ENCODE data around the gene PISD. TPM values are rescaled to one million over a fixed set of nuclear protein-coding genes. Genes with fewer than 3 reads are reported as not detected.

Gene PISD
- total RNA-seq, 1 experiment from 2014 or later = 45.9 TPM

DNA sequence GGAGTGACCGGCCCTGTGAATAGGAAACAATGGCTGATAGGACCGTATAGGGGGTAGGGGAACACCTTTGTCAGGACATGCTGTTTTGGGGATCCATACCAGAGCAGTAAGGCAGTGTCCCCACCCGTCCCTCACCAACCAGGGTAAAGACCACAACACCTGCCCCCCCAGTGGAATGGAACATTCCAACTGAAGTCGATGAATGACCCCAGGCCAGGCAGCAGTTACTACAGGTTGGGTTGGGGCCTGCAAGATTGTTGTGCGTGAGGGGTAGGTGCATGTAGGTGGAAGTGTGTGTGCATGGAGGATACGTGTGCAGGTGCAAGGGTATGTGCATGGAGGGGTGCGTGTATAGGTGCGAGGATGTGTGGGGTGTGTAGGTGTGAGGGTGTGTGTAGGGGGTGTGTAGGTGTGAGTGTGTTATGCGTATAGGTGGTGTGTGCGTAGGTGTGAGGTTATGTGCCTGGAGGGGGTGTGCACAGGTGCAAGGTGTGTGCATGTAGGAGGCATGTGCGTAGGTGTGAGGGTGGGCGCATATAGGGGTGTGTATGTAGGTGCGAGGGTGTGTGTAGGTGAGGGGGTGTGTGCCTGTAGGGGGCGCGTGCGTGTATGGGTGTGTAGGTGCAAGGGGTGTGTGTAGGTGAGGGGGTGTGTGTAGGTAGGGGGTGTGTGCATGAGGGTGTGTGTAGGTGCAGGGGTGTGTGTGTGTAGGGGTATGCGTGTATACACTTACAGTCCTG, 32.9 kb downstream of the PISD start:
- no peak overlapping the region for H3K27ac Mint-ChIP-seq (ENCODE audit: unreplicated experiment)
- no peaks in the 10 kb centered on the region for H3K27me3 Mint-ChIP-seq (ENCODE audit: unreplicated experiment)
- no peak for DNase-seq
- no peaks in the 10 kb centered on the region for H3K9me3 Mint-ChIP-seq (ENCODE audit: low read depth, unreplicated experiment)
- H3K4me1 Mint-ChIP-seq (ENCODE audit: low read depth, unreplicated experiment) = peaks cover 33% of the 10 kb centered on the region
- peak overlapping the region; percentile 98 for H3K4me3 Mint-ChIP-seq (ENCODE audit: low read depth, unreplicated experiment)
- intact Hi-C loops (cut with micrococcal nuclease; ENCODE audit: unreplicated experiment) = no loop called here
- H3K36me3 Mint-ChIP-seq (ENCODE audit: insufficient read depth, unreplicated experiment) = peaks cover 47% of the 10 kb centered on the region
- TF ChIP-seq, protein P1, sequence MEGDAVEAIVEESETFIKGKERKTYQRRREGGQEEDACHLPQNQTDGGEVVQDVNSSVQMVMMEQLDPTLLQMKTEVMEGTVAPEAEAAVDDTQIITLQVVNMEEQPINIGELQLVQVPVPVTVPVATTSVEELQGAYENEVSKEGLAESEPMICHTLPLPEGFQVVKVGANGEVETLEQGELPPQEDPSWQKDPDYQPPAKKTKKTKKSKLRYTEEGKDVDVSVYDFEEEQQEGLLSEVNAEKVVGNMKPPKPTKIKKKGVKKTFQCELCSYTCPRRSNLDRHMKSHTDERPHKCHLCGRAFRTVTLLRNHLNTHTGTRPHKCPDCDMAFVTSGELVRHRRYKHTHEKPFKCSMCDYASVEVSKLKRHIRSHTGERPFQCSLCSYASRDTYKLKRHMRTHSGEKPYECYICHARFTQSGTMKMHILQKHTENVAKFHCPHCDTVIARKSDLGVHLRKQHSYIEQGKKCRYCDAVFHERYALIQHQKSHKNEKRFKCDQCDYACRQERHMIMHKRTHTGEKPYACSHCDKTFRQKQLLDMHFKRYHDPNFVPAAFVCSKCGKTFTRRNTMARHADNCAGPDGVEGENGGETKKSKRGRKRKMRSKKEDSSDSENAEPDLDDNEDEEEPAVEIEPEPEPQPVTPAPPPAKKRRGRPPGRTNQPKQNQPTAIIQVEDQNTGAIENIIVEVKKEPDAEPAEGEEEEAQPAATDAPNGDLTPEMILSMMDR (IDR thresholded peaks at IDR 0.05; ENCODE audit: unreplicated experiment) = peak; percentile 35
- CTCF ChIA-PET = no interaction called here
- TSS peak; percentile 49 for BruUV-seq (replicated peaks)

GRCh38 chr22:31628362-31628761, 33.7 kb downstream of the PISD start:
- H3K4me3 Mint-ChIP-seq (ENCODE audit: low read depth, unreplicated experiment) = no peak overlapping the region
- BruUV-seq (replicated peaks) = no TSS peak

GRCh38 chr22:31627223-31627731, 34.7 kb downstream of the PISD start:
- DNase-seq = no peak
- no peaks in the 10 kb centered on the region for H3K9me3 Mint-ChIP-seq (ENCODE audit: low read depth, unreplicated experiment)
- peaks cover 24% of the 10 kb centered on the region for H3K4me1 Mint-ChIP-seq (ENCODE audit: low read depth, unreplicated experiment)
- intact Hi-C loops (cut with micrococcal nuclease; ENCODE audit: unreplicated experiment) = no loop called here
- CTCF ChIA-PET = no interaction called here
- no TSS peak for BruUV-seq (replicated peaks)
- peaks cover 46% of the 10 kb centered on the region for H3K36me3 Mint-ChIP-seq (ENCODE audit: insufficient read depth, unreplicated experiment)
- TF ChIP-seq, protein P1 (IDR thresholded peaks at IDR 0.05; ENCODE audit: unreplicated experiment) = no peak
- no peaks in the 10 kb centered on the region for H3K27me3 Mint-ChIP-seq (ENCODE audit: unreplicated experiment)
- H3K27ac Mint-ChIP-seq (ENCODE audit: unreplicated experiment) = no peak overlapping the region
- no peak overlapping the region for H3K4me3 Mint-ChIP-seq (ENCODE audit: low read depth, unreplicated experiment)

More at GRCh38 chr22:31628362-31628761, 33.7 kb downstream of the PISD start:
- intact Hi-C loops (cut with micrococcal nuclease; ENCODE audit: unreplicated experiment) = no loop called here
- peaks cover 46% of the 10 kb centered on the region for H3K36me3 Mint-ChIP-seq (ENCODE audit: insufficient read depth, unreplicated experiment)
- no peaks in the 10 kb centered on the region for H3K9me3 Mint-ChIP-seq (ENCODE audit: low read depth, unreplicated experiment)
- TF ChIP-seq, protein P1 (IDR thresholded peaks at IDR 0.05; ENCODE audit: unreplicated experiment) = no peak
- H3K4me1 Mint-ChIP-seq (ENCODE audit: low read depth, unreplicated experiment) = peaks cover 25% of the 10 kb centered on the region
- H3K27ac Mint-ChIP-seq (ENCODE audit: unreplicated experiment) = no peak overlapping the region
- DNase-seq = no peak
- H3K27me3 Mint-ChIP-seq (ENCODE audit: unreplicated experiment) = no peaks in the 10 kb centered on the region
- CTCF ChIA-PET = no interaction called here

- DNase-seq = no peak
- peaks cover 19% of the 10 kb centered on the region for H3K4me1 Mint-ChIP-seq (ENCODE audit: low read depth, unreplicated experiment)
- intact Hi-C loops (cut with micrococcal nuclease; ENCODE audit: unreplicated experiment) = no loop called here
- CTCF ChIA-PET = no interaction called here
- H3K4me3 Mint-ChIP-seq (ENCODE audit: low read depth, unreplicated experiment) = no peak overlapping the region
- no peak overlapping the region for H3K27ac Mint-ChIP-seq (ENCODE audit: unreplicated experiment)
- TF ChIP-seq, protein P1 (IDR thresholded peaks at IDR 0.05; ENCODE audit: unreplicated experiment) = no peak
- BruUV-seq (replicated peaks) = no TSS peak
- H3K36me3 Mint-ChIP-seq (ENCODE audit: insufficient read depth, unreplicated experiment) = peaks cover 48% of the 10 kb centered on the region
- no peaks in the 10 kb centered on the region for H3K27me3 Mint-ChIP-seq (ENCODE audit: unreplicated experiment)
- H3K9me3 Mint-ChIP-seq (ENCODE audit: low read depth, unreplicated experiment) = no peaks in the 10 kb centered on the region
Observed at GRCh38 chr22:31626427-31627150, 35.4 kb downstream of the PISD start.
